ENCODE results near the gene NLRP1.
A peak's percentile ranks its signal among the peaks of the same experiment; 100 is the strongest.
"Not testable (repeated sequence)": the region's sequence is repeated elsewhere in the genome, so short reads cannot be mapped to it uniquely, and the experiment has no call there.

NLRP1 gene

GRCh38 chr17:5587438-5588032 lies 3.2 kb upstream of the NLRP1 start:
- DNase-seq = peak in 3 of 5 experiments; percentile 22 to 78 (median 57)

DNA sequence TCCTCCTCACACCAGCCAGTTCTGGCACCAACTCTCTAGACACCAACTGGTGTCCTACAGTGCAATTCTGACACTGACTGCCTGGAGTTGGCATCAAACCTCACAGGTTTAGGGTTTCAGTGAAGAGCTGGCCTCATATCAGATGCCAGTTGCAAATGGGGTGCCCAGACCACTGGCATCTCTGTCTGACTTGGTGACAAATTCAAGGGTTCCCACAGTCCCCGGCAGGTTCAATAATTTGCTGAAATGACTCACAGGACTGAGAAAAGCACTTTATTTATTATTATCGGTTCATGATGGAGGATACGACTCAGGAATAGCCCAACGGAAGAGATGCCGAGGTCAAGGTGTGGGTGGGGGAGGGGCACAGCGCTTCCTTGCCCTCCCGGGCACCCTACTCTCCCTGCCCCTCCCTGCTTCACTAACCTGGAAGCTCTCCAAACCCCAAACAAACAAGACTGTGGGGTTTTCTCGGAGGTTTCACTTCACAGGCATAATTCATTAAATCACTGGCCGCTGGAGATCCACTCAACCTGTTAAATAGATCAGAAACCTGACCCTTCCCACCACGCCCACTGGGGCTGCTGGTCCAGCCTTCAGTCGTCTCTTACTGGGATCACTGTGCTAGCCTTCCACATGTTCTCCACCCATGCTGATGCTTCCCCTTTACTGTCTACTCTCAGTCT lies 1.7 kb upstream of the NLRP1 start:
- peak in 1 of 5 experiments; percentile 71 for DNase-seq

- DNase-seq = no peak
Measured at GRCh38 chr17:5585287-5585794, 1.0 kb upstream of the NLRP1 start.

DNA sequence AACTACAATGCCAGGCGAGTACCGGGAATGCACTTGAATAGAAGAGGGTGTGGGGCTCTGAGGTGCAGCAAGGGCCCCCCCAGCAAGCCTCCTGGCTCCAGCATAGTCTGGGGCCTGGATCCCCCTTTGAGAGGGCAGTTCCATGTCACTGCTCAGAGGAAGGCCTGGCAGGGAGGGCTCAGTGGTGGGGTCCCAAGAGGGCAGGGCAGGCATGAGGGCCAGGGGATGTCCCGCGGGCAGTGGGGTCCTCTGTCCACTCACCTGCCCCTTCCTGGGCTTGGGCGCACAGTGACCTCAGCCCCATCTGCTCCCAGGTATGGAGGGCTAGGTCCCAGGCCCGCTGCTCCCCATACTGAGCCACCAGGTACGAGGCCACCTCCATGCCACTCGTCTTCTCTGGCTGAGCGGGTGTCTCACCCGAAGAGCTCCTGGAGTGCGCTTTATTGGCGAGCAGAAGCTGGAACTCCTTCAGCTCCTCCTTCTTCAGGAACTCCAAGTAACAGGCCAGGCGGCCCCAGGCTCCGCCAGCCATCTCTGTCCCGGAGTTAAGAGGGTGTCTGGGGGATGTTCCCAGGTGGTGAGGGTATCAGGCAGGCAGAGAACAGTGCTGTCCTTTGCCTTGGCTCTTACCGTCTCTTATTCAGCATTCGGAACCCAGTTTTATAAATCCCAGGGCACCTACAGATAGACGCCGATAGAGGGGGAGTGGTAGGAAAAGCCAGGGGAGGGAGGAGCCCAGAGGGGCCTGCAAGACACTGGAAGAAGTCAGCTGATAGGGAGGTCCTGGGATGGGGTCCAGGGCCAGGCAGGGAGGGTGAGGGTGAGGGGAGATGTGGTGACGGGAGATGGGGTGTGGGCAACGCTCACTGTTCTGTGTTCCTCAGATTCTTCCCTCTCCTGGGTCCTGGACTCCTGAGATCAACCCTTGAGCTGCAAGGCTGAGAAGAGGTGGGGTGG lies 605 bp downstream of the NLRP1 start:
- peak in 2 of 5 experiments; percentile 7 to 44 for DNase-seq

- DNase-seq = no peak
Measured at GRCh38 chr17:5582209-5583185, 1.8 kb downstream of the NLRP1 start.

DNA sequence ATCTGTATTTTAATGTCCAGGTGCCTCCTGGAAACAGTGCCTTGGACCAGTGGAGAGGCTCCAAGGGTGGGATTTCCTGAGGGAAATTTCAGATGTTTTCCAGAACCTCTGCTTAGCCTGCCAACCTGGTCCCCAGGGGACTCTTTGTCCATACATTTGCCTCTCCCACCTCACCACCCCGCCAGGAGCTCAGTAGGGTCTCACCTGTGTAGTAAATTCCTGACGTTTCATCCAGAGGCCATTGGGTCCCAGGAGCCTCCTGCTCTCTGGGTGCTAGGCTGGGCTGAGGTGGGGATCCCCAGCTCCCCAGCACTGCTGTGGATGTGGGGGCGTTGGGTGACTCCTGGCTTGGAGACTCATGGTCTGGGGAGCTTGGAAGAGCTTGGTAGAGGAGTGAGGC lies 2.7 kb downstream of the NLRP1 start:
- DNase-seq = no peak

DNA sequence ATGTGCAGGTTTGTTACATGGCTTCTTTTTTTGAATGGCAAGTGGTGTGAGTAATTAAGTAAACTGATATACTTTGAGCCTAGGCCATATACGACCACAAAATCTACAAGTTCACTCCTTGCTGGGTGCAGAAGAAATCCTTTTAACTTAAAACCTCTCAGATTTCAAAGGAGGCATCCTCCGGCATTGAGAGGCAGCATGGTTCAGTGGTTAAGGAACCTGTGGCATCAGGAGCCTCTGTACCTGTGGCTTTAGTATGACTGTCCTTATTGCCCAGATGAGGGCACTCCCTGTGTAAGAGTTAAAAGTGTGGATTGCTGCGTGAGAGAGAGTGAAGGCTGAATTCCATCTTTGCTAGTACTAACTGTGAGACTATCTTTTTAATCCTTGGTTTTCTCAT lies 3.3 kb downstream of the NLRP1 start:
- DNase-seq = no peak

DNA sequence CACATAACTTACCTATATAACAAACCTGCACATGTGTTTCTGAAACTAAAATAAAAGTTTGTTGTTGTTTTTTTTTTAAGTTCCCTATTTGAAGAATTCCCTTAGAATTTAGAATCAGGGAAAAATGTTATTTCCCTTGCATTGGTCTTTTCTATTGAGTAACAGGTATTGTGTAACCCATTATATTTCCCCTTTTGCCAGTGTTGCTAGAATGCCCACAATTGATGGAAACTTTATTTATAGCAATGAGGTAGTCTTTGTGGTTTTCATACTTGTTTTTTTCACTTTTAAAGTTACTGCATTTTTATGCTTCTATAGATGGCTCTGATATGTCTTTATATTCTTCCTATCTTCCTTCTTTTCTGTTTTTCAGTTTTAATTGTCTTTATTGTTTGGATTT lies 3.9 kb downstream of the NLRP1 start:
- no peak for DNase-seq

GRCh38 chr17:5578768-5579167 lies 5.5 kb downstream of the NLRP1 start:
- DNase-seq = not testable (repeated sequence)

GRCh38 chr17:5573017-5573416 lies 11.3 kb downstream of the NLRP1 start:
- not testable (repeated sequence) for DNase-seq

DNA sequence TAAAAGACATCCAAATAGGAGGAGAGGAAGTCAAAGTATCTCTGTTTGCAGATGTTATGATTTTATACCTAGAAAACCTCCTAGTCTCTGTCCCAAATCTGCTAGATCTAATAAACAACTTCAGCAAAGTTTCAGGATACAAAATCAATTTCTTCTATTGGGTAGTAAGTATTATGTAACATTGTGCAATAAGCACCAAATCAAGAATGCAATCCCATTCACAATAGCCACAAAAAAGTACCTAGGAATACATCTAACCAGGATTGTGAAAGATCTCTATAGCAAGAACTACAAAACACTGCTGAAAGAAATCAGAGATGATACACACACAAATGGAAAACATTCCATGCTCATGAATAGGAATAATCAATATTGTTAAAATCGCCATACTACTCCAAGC lies 13.0 kb downstream of the NLRP1 start:
- DNase-seq = no peak

- DNase-seq = no peak
Measured at GRCh38 chr17:5565808-5566207, 18.5 kb downstream of the NLRP1 start.

- DNase-seq = no peak
Measured at GRCh38 chr17:5563456-5563855, 20.9 kb downstream of the NLRP1 start.

- no peak for DNase-seq
Measured at GRCh38 chr17:5562661-5563360, 21.5 kb downstream of the NLRP1 start.

DNA sequence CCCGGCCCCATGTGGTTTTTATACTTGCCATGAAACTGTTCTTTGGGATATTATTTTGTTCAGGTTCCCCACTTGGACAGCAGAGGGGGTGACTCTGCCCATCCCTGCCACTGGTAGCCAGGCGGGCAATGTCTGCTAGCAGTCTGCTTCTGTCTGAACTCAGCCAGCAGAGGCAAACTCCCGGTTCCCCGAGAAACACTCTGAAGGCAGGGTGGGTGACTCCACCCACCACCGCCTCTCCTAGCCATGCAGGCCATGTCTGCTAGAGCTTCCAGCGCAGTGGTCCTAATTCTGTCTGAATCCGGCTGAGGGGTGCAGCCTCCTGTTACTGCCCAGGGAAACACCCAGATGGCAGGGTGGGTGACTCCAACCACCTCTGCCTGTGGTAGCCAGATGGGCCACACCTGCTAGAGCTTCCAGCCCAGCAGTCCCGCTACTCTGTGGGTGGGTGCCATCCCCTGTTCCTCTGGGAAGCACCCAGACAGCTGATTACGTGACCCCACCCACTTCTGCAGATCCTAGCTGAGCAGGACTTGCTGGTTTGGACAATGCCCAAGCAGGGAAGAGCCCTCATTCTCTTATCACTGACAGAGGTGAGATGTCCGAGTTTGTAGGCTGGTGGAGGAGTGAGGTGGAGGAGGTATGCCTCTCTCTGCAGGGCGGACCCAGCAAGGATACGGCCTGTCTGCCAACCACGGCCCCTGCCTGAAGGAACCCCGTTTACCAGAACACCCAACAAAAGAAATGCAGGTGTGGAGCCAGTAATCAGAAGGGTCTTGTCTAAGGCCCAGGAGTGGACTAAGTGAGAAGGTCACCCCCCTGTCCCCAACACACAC lies 22.4 kb downstream of the NLRP1 start:
- no peak for DNase-seq

DNA sequence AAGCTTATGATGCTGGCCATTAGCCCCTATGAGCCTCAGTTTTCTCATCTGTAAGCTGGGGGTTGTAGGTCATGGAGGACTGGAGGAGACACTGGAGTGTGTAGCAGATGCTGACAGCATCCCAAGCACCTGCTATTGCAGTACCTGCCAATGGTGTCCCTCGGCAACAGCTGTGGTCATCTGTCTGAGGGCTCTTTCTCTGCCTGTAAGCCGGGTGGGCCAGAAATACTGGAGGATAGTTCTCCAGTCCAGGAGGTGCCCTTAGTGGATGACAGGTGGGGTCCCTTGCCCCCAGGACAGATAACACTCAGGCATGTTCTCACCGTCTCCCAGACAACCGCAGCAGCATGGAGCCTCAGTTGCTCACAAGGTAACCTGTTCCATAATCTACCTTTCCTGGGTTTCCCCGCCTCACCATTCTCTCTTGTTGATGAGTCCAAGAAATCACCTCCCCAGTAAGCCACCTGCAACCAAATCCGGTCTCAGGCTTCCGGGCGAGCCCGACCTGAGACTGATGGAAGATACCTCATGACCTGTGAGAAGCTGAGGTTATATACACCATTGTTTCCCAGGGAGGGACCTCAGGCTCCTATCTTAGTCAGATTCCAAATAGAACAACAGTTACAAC lies 23.8 kb downstream of the NLRP1 start:
- no peak for DNase-seq

GRCh38 chr17:5558815-5559785 lies 25.2 kb downstream of the NLRP1 start:
- DNase-seq = no peak

- no peak for DNase-seq
Measured at GRCh38 chr17:5557990-5558389, 26.3 kb downstream of the NLRP1 start.

DNA sequence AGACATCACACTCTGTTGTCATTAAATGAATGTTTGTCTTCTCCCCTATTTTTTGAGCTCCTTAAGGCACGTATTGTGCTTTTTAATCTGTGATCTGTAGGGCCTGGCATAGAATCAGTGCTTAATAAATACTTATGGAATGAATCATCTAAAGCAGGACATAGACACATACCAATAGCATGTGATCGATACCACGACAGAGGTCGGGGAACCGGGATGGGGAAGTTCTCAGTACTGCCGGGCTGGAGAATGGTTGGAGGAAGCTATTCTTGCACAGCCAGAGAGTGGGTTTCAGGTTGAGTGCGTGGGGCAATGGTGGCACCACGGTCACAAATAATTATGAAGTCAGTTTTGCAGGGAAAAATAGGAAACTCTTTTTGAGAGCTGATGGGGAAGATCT lies 26.8 kb downstream of the NLRP1 start:
- DNase-seq = no peak
